ENCODE data around the gene FUZ.

- TF ChIP-seq CTCF (IDR thresholded peaks at IDR 0.05; ENCODE audit: poor library complexity, severe bottlenecking) = no peak
- no peak for TF ChIP-seq TAF1 (IDR thresholded peaks at IDR 0.05; ENCODE audit: low read depth)
- TF ChIP-seq SMC3 (conservative IDR thresholded peaks at IDR 0.05; ENCODE audit: poor library complexity) = no peak
- TF ChIP-seq POLR2AphosphoS5 (IDR thresholded peaks at IDR 0.05) = no peak
Observed at GRCh38 chr19:49855676-49856573, 42.8 kb upstream of the FUZ start.

Measured in neural cell (in vitro differentiated cells).